PC-9 (cell line): ENCODE measurements around the gene YPEL3. TPM values are rescaled to one million over a fixed set of nuclear protein-coding genes. Genes with fewer than 3 reads are reported as not detected.

Experiments used
- BruUV-seq: library from RNA; stranded (reverse); fragments of 400-500 nt; replicated peaks from 2 replicates; lab custom pipeline; 2021; lab: Mats Ljungman, UMichigan
- CTCF ChIA-PET: fragments of 300-600 bp; sonication (Branson Sonifier 250); formaldehyde crosslinking; loops from one replicate; lab custom pipeline; 2022; ENCODE audit warnings: antibody characterized with exemption; lab: Charles Lee
- POLR2A ChIA-PET: fragments of 300-600 bp; sonication (Branson Sonifier 250); formaldehyde crosslinking; loops from one replicate; lab custom pipeline; 2022; ENCODE audit warnings: antibody characterized with exemption; ENCODE audit not compliant: unreplicated experiment; lab: Charles Lee
- DNase-seq, 2 experiments: peaks; one replicate each; pipeline versions ENCODE4 v3.0.0 to v3.0.0-alpha.2; 2015 to 2022; ENCODE audit warnings: mixed read lengths in 1 of 2
- H2AFZ ChIP-seq: fragments of 200-600 bp; sonication (generic); 2 replicates; pipeline ENCODE4 v1.8.1; 2017; ENCODE audit warnings: antibody characterized with exemption
- H3F3A ChIP-seq: fragments of 200-600 bp; sonication (generic); 2 replicates; pipeline ENCODE4 v1.8.1; 2017; ENCODE audit warnings: antibody characterized with exemption, mild to moderate bottlenecking, low read depth; ENCODE audit not compliant: insufficient read depth
- H3K27ac ChIP-seq: fragments of 200-600 bp; sonication (generic); 2 replicates; pipeline ENCODE4 v1.6.1; 2016; ENCODE audit warnings: mixed run types
- H3K27me3 ChIP-seq: fragments of 200-600 bp; sonication (generic); 2 replicates; pipeline ENCODE4 v1.6.1; 2016; ENCODE audit warnings: low read depth, mixed run types; ENCODE audit not compliant: insufficient read depth
- H3K36me3 ChIP-seq: fragments of 200-600 bp; sonication (generic); 2 replicates; pipeline ENCODE4 v1.6.1; 2016; ENCODE audit warnings: low read depth, mixed run types
- H3K4me1 ChIP-seq: fragments of 200-600 bp; sonication (generic); replicated peaks from 2 replicates; pipeline ENCODE4 v1.6.1; 2016; ENCODE audit warnings: mixed run types; ENCODE audit not compliant: insufficient read depth
- H3K4me2 ChIP-seq: fragments of 200-600 bp; sonication (generic); 2 replicates; pipeline ENCODE4 v1.6.1; 2017; ENCODE audit warnings: mixed run types
- H3K4me3 ChIP-seq: fragments of 200-600 bp; sonication (generic); 2 replicates; pipeline ENCODE4 v1.6.1; 2016; ENCODE audit warnings: mixed run types
- H3K79me2 ChIP-seq: fragments of 200-600 bp; sonication (generic); 2 replicates; pipeline ENCODE4 v1.6.1; 2017; ENCODE audit warnings: low read depth, mixed run types
- H3K9me2 ChIP-seq: fragments of 200-600 bp; sonication (generic); 2 replicates; pipeline ENCODE4 v1.8.1; 2017; ENCODE audit warnings: mild to moderate bottlenecking; ENCODE audit not compliant: insufficient read depth
- H3K9me3 ChIP-seq: fragments of 200-600 bp; sonication (generic); 2 replicates; pipeline ENCODE4 v1.8.1; 2016; ENCODE audit warnings: low read depth; ENCODE audit not compliant: insufficient read depth
- H4K20me1 ChIP-seq: fragments of 200-600 bp; sonication (generic); 2 replicates; pipeline ENCODE4 v1.8.1; 2017; ENCODE audit not compliant: insufficient read depth
- EZH2 ChIP-seq: fragments of 200-600 bp; sonication (generic); IDR thresholded peaks from 2 replicates; pipeline ENCODE4 v1.8.0; 2017; ENCODE audit warnings: antibody characterized with exemption, low read depth
- intact Hi-C: fragments of 100-400 bp; cut with micrococcal nuclease; formaldehyde crosslinking; loops from one replicate; pipeline ENCODE4 v1.10.0; 2022; ENCODE audit not compliant: unreplicated experiment
- total RNA-seq: library from RNA; stranded (reverse); gene quantifications from 2 replicates; pipeline ENCODE4 v1.2.3, GENCODE V29; 2021
- TF ChIP-seq, protein P1 (sequence below): fragments of 200-600 bp; sonication (generic); conservative IDR thresholded peaks from 2 replicates; pipeline ENCODE4 v1.6.1; 2017; ENCODE audit warnings: mixed run types, antibody characterized with exemption, mild to moderate bottlenecking, moderate library complexity

Gene YPEL3
- total RNA-seq, 1 experiment from 2014 or later = 129 TPM

DNA sequence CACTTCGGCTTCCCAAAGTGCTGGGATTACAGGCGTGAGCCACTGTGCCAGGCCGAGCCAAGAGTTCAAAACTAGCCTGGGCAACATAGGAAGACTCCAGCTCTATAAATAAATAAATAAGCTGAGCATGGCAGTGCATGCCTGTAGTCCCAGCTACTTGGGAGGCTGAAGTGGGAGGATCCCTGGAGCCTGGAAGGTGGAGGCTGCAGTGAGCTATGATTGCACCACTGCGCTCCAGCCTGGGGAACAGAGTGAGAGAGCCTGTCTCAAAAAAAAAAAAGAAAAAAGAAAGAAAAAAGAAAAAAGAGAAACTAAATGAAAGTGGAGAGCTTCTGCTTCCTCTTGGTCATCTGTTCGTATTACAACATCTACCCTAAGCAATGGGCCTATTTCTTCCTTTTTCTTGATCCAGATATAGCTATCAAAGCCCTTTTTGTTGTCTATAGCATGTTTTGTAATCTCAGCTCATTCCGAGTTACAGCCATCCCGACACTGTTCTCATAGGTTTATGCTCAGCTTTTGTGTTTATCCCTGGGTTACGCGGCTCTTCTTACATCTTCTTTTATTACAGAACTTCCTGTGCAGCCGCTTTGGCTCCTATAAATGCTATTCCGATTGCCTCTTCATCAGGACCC is 41.1 kb upstream of the YPEL3 start:
- H3K4me1 ChIP-seq = no peaks in the 10 kb centered on the region
- no peaks in the 10 kb centered on the region for H4K20me1 ChIP-seq
- H3K36me3 ChIP-seq = no peaks in the 10 kb centered on the region
- H3K4me3 ChIP-seq = no peak overlapping the region
- H3K9me3 ChIP-seq = no peaks in the 10 kb centered on the region
- no peak overlapping the region for H3K27ac ChIP-seq
- BruUV-seq = no TSS peak
- no peak overlapping the region for H2AFZ ChIP-seq
- H3F3A ChIP-seq = no peaks in the 10 kb centered on the region; the same call in 1 of the 2 replicates
- ChIA-PET CTCF (interaction anchor here (0.6 kb wide), 1 partner anchor 9 kb away, joined by 6 read pairs; no protein-coding TSS in a partner anchor), POLR2A (interaction anchor here (0.6 kb wide), 1 partner anchor 23 kb away, joined by 5 read pairs; no protein-coding TSS in a partner anchor)
- H3K79me2 ChIP-seq = no peaks in the 10 kb centered on the region
- no peak for TF ChIP-seq EZH2
- TF ChIP-seq, protein P1, sequence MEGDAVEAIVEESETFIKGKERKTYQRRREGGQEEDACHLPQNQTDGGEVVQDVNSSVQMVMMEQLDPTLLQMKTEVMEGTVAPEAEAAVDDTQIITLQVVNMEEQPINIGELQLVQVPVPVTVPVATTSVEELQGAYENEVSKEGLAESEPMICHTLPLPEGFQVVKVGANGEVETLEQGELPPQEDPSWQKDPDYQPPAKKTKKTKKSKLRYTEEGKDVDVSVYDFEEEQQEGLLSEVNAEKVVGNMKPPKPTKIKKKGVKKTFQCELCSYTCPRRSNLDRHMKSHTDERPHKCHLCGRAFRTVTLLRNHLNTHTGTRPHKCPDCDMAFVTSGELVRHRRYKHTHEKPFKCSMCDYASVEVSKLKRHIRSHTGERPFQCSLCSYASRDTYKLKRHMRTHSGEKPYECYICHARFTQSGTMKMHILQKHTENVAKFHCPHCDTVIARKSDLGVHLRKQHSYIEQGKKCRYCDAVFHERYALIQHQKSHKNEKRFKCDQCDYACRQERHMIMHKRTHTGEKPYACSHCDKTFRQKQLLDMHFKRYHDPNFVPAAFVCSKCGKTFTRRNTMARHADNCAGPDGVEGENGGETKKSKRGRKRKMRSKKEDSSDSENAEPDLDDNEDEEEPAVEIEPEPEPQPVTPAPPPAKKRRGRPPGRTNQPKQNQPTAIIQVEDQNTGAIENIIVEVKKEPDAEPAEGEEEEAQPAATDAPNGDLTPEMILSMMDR = no peak
- H3K4me2 ChIP-seq = no peak overlapping the region
- no peak for DNase-seq
- H3K27me3 ChIP-seq = no peaks in the 10 kb centered on the region
- intact Hi-C loops = no loop called here
- H3K9me2 ChIP-seq = no peaks in the 10 kb centered on the region

DNA sequence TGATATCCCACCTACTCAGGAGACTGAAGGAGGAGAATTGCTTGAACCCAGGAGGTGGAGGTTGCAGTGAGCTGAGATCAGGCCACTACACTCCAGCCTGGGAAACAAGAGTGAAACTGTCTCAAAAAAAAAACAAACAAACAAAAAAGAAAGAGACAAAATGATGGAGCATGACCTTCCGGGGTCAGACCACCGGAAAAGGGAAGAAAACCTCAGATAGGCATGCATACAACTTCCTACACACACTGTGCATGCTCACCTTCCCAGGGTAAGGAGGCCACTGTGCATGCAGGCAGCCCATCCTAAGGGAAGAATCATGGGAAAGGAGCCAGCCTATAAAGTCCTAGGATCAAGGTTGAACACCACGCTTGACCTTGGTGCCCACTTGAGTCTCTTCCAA is 36.6 kb upstream of the YPEL3 start:
- Histone ChIP-seq H3K27ac (no peak overlapping the region), H3F3A (no peaks in the 10 kb centered on the region), H4K20me1 (no peaks in the 10 kb centered on the region), H3K36me3 (no peaks in the 10 kb centered on the region), H3K9me3 (no peaks in the 10 kb centered on the region), H3K4me1 (no peaks in the 10 kb centered on the region), H2AFZ (no peak overlapping the region), H3K79me2 (no peaks in the 10 kb centered on the region), H3K27me3 (no peaks in the 10 kb centered on the region), H3K4me2 (no peak overlapping the region), H3K9me2 (no peaks in the 10 kb centered on the region), H3K4me3 (no peak overlapping the region)
- BruUV-seq = no TSS peak
- ChIA-PET CTCF (no interaction called here), POLR2A (no interaction called here)
- DNase-seq = no peak
- intact Hi-C loops = no loop called here
- TF ChIP-seq EZH2 = no peak
- TF ChIP-seq, protein P1 = no peak

DNA sequence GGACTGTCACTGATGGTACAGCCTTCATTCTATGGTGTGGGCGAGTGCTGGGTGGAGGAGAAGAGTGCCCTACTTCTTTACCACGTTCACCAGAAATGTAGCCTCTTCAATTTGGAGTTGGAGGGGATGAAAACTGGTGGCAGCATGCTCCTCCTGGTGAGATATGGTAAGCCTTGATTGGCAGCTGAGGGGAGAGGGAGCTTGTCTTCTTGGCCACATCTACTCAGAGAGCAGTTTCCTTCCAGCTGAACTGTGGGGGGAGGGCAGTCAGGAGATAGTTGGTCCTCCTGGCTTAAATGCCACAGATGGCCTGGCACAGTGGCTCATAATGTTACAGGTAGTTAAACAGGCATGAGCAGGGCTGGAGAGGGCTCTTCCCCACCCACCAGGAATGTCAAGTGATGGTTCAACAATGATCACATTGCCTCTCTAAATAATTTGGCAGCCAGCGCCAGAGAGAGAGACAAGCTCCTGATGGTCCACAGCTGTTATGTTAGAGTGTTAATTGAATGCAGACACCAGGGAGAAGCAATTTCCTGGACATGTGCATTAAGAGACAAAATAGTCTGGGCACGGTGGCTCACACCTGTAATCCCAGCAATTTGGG is 36.0 kb upstream of the YPEL3 start:
- Histone ChIP-seq H3K9me3 (no peaks in the 10 kb centered on the region), H3K4me2 (no peak overlapping the region), H3K36me3 (no peaks in the 10 kb centered on the region), H4K20me1 (no peaks in the 10 kb centered on the region), H3K79me2 (no peaks in the 10 kb centered on the region), H3K27ac (no peak overlapping the region), H3K4me1 (no peaks in the 10 kb centered on the region), H3F3A (no peaks in the 10 kb centered on the region), H3K4me3 (no peak overlapping the region), H3K27me3 (no peaks in the 10 kb centered on the region), H2AFZ (no peak overlapping the region), H3K9me2 (no peaks in the 10 kb centered on the region)
- ChIA-PET CTCF (no interaction called here), POLR2A (no interaction called here)
- intact Hi-C loops = no loop called here
- no TSS peak for BruUV-seq
- TF ChIP-seq, protein P1 = no peak
- no peak for TF ChIP-seq EZH2
- DNase-seq = no peak
